Heart left ventricle (tissue), 13 donors: ENCODE measurements around the gene MYD88.

Experiments
- POLR2A ChIP-seq, 2 donors: fragments of 450-650 bp; IDR thresholded peaks; one replicate each; pipeline ENCODE4 v1.6.1; 2017; ENCODE audit warnings: antibody characterized with exemption in 2 of 2, mild to moderate bottlenecking in 2 of 2, moderate library complexity in 2 of 2
- TF ChIP-seq, protein P1 (sequence below), 12 donors: fragments of 200-600 bp; sonication (generic) in 4 of 12; IDR thresholded peaks; one replicate each; pipeline versions ENCODE4 v1.5.0 to v1.8.0; 2018 to 2022; ENCODE audit warnings: antibody characterized with exemption in 12 of 12, mild to moderate bottlenecking in 5 of 12
- donor health status: ischemic (EF 13 %, LVEDD 7.1; RV severe dilation, severe dysfunction).
- donor health status: DM: no; HTN: yes; CAD: no.
- donor health status: DM: no; HTN: no; CAD: no.
- donor health status: ischemic (EF 25% LVEDD 6.9; RV normal size, moderate dysfunction).
- donor health status: ischemic (EF 25% LVEDD 5.7; RV mildly dilated, moderate dysfunction).
- donor health status: ischemic (EF 35%, LVEDD 5.7; RV mildly dilated, moderate dysfunction).
- donor health status: nonischemic (EF 11% LVEDD 7.7; RV severe dilation, severe dysfunction).
- donor health status: DM: yes; HTN: yes; CAD: no.
- donor health status: PGD.
- donor health status: ischemic (EF 29% LVEDD 5.4; RV normal size, mild dysfunction).
- donor health status: nonischemic (EF 23%, LVEDD 6.1; RV moderate dilation, normal function).

DNA sequence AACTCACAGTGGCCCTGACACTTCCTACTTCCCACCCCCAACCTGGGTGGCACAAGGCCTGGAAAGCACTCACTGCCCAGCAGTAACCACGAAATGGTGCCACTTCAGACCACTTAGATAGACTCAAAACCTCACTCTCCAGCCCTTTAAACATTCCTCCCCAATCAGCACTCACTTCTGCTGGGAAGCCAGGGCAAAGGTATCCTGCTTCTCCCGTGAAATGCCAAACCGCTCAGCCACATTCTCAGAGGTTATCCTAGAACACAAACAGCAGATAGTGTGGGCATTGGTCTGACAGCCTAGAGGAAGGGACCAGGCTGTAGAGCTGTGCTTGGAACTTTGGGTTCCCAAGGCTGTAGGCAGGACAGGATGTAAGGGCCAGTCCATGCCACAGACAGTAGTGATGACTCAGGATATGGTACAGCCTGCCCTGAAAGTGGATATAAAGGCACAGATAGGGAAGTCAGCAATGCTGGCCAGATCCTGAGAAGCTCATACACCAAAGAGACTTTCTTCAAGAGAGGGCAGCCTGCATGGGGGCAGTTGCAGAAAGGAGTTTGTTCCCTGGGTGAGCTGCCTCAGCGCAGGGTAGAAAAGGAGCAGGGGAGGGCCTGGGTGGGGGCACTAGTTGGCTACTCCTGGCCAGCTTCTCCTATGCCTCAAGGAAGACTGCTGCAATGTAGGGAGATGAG, 10.7 kb upstream of the MYD88 start:
- no peak for TF ChIP-seq POLR2A (IDR thresholded peaks at IDR 0.05)
- TF ChIP-seq, protein P1, sequence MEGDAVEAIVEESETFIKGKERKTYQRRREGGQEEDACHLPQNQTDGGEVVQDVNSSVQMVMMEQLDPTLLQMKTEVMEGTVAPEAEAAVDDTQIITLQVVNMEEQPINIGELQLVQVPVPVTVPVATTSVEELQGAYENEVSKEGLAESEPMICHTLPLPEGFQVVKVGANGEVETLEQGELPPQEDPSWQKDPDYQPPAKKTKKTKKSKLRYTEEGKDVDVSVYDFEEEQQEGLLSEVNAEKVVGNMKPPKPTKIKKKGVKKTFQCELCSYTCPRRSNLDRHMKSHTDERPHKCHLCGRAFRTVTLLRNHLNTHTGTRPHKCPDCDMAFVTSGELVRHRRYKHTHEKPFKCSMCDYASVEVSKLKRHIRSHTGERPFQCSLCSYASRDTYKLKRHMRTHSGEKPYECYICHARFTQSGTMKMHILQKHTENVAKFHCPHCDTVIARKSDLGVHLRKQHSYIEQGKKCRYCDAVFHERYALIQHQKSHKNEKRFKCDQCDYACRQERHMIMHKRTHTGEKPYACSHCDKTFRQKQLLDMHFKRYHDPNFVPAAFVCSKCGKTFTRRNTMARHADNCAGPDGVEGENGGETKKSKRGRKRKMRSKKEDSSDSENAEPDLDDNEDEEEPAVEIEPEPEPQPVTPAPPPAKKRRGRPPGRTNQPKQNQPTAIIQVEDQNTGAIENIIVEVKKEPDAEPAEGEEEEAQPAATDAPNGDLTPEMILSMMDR (IDR thresholded peaks at IDR 0.05): no peak
